HG03064 (cell line): Measurements from ENCODE around the gene SLCO4A1.
"Not testable (repeated sequence)": the region's sequence is repeated elsewhere in the genome, so short reads cannot be mapped to it uniquely, and the experiment has no call there.

Source experiments
- ATAC-seq: cut with Tn5 transposase; IDR thresholded peaks from one replicate; pipeline ENCODE4 v1.9.1; 2021; ENCODE audit warnings: low read depth; ENCODE audit not compliant: unreplicated experiment

The SLCO4A1 gene

GRCh38 chr20:62622178-62622876 is 20.0 kb upstream of the SLCO4A1 start:
- ATAC-seq: no peak

GRCh38 chr20:62622877-62623487 is 19.3 kb upstream of the SLCO4A1 start:
- ATAC-seq: no peak

- ATAC-seq: peak; percentile 58
These were observed 18.6 kb upstream of the SLCO4A1 start for GRCh38 chr20:62623488-62624324.

- ATAC-seq: peak; percentile 34
These were observed 18.0 kb upstream of the SLCO4A1 start for GRCh38 chr20:62624325-62624690.

GRCh38 chr20:62624719-62625453 is 17.4 kb upstream of the SLCO4A1 start:
- ATAC-seq: no peak

GRCh38 chr20:62625516-62625915 is 16.8 kb upstream of the SLCO4A1 start:
- no peak for ATAC-seq

- ATAC-seq: no peak
These were observed 16.3 kb upstream of the SLCO4A1 start for GRCh38 chr20:62625921-62626547.

GRCh38 chr20:62627425-62627824 is 14.9 kb upstream of the SLCO4A1 start:
- ATAC-seq: not testable (repeated sequence)

- ATAC-seq: no peak
These were observed 14.2 kb upstream of the SLCO4A1 start for GRCh38 chr20:62627901-62628612.

GRCh38 chr20:62628691-62629090 is 13.6 kb upstream of the SLCO4A1 start:
- ATAC-seq: no peak

GRCh38 chr20:62629864-62630470 is 12.3 kb upstream of the SLCO4A1 start:
- no peak for ATAC-seq

GRCh38 chr20:62631336-62632308 is 10.7 kb upstream of the SLCO4A1 start:
- ATAC-seq: no peak

GRCh38 chr20:62632575-62633090 is 9.7 kb upstream of the SLCO4A1 start:
- no peak for ATAC-seq

GRCh38 chr20:62633598-62634329 is 8.5 kb upstream of the SLCO4A1 start:
- no peak for ATAC-seq

GRCh38 chr20:62634330-62634967 is 7.9 kb upstream of the SLCO4A1 start:
- no peak for ATAC-seq

- ATAC-seq: no peak
These were observed 7.1 kb upstream of the SLCO4A1 start for GRCh38 chr20:62635232-62635631.

- ATAC-seq: no peak
These were observed 6.5 kb upstream of the SLCO4A1 start for GRCh38 chr20:62635852-62636251.
